ENCODE results near the gene CTSC.

The CTSC gene

DNA sequence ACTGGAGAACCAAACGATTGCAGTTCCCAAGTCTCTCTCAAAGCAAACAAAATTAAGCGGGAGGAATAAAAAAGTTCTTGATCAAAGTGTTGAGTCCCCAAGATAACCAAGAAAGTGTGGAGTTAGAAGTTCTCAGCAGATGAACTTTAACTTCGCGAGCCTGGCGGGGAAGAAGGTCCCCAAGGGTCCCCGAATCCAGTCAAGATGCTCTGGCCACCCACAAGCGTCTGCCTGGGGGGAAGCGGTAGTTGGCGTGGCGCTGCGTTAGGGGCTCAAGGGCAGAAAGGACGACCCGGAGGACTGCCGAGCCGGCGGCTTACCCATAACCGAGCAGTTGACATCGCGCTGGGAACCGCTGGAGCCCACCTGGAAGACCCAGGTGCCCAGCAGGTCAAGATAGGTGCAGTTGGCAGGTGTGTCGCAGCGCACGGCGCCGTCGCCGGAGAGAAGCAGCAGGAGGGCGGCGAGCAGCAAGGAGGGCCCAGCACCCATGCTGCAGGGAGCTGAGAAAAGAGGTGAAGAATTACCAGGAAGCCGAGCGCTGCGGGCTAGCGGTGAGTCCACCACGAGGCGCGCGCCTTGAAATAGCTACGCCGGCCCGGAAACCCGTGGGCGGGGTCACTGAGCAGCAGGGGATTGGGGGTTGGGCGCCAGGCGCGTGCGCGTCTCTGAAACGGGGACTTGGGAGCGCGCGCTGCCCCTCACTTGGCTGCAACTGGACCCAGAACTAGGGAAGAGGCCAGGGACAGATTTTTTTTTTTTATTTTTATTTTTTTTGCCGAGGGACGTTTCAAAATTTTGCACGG lies at the start of gene CTSC:
CTSC (minus strand) TSS at position 556 of the 806 bp plus-strand sequence; CDS start at position 492, 64 bp downstream.
- DNase-seq, result peak; percentile 92

DNA sequence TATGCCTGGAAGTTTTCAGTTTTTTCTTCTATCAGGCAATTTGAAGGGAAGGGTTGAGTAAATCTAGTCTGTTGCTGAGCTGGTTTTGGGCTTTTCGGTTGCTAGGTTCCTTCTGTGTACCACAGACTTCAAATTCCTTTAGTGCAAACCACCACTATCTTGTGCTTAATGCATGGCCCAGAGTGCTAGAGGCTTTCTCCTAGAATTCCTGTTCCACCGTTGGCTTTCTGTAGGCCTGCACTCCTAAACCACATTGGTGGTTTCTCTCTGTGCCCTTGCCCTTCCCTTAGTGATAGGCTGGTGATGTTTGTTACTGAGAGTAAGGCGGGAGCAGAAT lies 47.1 kb upstream of the CTSC start:
- no peak for DNase-seq

DNA sequence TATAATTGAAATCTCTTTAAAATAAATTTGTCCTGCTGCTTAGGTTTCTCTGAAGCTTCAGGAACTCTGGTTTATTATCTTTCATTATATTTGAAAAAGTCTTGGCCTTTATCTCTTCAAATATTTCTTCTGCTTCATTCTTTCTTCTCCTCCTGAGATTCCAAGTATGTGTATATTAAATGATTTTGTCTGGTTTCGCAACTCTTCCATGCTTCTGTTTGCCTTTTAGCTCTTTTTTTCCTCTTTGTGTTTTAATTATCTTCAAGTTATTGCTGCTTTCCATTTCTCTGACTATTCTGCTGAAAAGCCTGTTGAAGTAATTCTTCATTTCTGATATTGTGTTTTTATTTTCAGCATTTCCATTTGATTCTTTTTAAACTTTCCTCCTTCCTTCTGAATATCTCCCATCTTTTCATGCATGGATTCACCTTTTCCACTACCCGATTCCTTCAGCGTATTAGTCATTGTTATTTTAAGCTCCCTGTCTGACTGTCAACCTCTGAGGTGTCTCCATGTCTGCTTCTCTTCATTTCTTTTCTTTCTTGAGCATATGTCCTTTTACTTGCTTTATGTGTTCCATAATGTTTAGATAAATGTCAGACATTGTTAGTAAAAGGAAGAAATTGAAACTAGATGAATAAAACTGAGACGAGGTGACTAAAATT lies 46.6 kb upstream of the CTSC start:
- DNase-seq, result no peak

DNA sequence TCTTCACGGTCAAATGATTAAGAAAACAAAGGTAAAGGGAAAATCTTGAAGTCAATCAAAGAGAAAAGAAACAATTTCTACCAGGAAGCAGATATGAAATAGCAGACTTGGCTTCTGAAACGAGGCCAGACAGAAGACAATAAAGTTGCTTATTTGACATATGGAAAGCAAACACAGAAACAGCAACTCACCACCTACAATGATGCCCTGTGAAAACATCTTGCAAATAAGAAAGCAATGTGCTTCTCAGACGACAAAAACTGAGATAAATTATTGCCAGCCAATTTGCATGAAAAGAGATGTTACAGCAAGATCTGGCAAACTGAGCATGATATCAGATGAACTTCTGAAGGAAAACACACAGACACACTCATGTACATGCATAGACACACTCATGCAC lies 45.9 kb upstream of the CTSC start:
- DNase-seq, result no peak

DNA sequence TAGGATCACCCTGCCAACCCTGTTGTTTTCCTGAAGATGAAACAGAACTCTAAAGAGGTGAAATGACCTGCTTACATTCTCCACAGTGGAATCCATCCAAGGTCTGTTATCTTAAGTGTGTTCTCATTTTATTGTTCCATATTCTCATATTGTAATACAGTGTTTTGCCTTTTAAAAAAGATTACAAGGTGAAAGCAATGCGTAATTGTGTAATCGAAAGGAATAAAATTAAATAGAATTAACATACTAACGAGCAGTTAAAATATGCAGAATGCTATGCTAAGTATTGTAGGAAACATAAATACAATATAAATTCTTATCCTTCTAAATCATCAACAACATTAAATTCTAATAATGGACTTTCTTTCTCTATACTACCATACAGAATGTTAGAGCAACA lies 41.6 kb upstream of the CTSC start:
- DNase-seq, result no peak

DNA sequence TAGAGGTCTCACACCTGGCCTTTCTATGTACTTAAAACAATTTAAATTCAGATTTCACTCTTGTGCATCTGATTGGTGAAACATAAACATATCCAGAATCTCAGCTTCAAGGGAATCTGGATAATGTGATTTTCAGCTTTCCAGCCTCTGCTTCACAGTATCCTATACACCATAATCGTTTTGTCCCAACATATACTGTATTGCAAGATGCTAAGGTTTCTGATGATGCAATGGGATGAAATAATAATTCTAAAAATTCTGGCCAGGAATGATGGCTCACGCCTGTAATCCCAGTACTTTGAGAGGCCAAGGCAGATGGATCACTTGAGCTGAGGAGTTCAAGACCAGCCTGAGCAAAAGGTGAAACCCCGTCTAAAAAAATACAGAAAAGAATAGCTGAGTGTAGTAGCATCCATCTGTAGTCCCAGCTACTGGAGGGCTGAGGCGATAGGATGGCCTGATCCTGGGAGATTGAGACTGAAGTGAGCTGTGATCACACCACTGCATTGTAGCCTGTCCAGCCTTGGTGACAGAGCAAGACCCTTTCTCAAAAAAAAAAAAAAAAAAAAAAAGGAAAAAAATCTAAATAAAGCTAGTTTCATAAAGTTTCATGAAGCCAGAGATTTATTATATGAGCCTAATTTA lies 41.0 kb upstream of the CTSC start:
- no peak for DNase-seq

DNA sequence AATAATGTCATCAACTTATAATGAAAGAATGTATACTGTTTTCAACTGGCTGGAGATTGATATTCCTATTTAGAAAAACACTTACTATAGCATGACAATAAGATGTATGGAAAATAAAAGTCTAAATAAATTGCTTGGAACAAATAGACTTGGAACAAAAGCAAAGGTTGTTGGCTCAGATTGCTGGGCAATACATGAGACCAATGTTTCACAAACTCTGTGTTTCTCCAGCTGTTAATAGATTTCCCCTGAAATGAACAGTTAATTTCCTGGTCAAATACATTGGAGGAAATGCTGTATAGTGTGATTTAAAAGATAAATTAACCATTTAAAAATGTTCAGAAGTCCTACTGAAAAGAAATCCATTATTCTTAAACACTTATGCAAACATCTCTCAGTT lies 40.1 kb upstream of the CTSC start:
- no peak for DNase-seq

DNA sequence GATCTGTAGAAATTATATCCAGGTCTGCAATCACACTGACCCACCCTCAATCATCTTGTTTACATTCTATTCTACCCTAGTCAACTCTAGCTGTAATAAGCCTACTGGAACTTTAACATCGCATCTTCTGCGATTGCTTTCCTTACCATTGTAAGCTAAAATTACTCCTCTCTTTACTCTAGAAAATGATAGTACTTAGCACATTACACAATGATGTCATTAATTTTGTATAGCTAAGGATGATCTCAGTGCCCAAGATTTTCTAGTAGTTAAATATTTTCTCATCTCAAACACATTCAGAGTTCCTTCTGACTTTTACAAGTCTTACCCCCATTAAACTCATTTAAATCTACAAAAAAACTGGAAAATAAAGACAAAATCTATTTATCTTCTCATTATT lies 39.6 kb upstream of the CTSC start:
- DNase-seq, result no peak

DNA sequence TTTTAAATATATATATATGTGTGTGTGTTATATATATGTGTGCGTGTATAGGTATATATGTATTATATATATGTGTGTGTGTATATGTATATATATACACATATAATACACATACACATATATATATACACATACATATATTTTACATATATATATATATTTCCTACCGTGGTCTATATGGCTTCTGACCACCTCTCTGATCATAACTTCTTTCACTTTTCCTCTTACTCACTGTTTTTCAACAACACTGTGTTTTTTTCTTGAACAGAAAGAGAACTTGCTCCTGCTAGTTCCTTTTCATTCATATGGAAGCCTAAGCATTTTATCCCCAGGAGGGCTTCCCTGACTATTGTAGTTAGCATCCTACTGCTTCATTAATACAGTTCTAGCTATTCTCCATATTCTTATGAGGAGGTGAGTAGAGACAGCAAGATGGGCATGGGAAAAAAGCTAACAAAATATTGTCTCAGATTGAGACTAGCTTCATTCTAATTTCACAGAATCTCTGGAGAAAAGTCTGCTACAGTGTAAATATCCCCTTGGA lies 38.5 kb upstream of the CTSC start:
- no peak for DNase-seq

DNA sequence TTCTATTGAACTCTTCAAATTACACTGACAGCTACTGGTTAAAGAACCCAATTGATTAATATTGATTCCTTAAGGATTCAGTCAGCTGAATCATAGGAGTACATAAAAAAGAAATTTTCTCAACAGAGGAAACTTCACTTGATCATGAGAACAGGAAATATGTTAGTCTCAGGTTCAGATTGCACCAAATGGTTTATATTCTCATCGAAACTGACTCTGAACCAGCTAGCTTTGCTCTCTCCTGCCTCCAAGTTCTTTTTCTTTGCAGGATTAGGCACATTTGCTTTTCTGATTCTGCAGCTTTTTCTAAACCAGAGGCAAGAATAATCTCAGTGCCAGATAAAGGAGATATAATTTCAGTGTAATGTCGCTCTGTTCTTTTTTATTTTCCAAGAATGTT lies 33.2 kb upstream of the CTSC start:
- DNase-seq, result no peak

DNA sequence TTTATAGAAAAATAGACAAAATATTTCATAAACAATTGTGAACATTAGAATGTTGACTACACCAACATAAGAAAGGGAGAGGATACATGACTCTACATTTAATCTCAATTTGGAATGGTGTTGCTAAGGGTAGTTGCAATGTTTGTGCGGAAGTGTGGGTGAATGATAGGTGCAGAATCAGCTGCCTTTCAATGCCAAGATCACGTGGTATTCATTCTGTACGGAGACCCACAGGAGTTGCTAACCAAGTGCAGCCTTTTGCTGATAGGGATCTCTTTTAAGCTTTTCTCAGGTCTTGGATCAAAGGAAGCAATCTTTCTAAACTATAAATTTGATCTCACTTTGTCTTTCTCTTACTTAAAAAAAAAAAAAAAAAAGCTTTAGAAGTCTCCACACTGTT lies 29.8 kb upstream of the CTSC start:
- peak; percentile 47 for DNase-seq

DNA sequence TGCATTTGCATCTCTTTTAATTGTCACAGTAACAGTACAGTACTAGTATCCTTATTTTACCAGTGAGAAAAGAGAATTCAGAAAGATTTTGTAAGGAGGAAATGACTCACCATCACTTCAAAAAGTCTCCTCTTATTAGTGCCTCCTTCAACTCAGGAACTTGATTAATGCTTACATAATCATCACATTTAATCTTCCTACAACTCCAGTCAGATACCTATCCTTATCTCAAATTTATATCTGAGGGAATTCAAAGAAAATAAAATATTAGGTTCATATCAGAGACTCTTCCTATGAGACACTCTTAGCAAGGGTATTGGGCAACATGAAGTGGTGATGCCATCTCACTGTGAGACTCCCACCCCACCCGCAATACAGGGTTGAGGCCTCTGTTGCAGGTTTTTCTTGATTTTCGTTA lies 26.1 kb upstream of the CTSC start:
- DNase-seq, result no peak

DNA sequence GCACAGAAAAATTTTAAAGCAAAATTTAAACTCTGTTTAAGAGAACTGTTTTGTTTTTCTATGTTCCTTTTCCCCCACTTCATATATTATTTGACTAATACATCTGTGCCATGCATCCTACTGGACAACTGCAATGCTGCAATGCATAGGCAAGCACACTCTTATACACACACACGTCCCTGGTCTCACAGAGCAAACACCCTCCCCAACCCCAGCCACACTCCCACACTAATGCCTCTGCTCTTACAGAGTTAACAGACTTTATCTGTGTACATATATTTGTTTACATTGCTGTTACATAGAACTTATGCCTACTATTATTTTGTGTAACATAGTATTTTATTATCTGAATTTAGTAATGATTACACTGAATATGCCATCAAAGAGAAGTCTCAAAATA lies 25.5 kb upstream of the CTSC start:
- DNase-seq, result no peak

DNA sequence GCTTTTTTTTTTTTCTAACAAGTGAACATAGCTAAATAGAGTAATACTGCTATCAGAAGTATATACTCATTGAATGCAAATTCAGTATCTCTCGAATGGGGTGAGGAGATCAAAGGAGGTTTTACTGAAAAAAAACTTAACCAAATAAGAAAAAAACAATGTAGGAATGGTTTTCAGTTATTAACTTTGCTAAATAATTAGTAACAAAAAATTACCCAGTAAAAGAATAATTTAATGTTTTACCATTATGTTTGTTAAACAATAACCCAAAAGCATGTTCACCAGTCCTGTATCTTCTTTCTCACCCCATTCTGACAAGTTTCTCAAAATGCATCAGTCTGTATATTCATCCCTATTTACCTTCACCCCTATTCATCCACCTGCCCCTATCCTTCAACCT lies 22.6 kb upstream of the CTSC start:
- no peak for DNase-seq

DNA sequence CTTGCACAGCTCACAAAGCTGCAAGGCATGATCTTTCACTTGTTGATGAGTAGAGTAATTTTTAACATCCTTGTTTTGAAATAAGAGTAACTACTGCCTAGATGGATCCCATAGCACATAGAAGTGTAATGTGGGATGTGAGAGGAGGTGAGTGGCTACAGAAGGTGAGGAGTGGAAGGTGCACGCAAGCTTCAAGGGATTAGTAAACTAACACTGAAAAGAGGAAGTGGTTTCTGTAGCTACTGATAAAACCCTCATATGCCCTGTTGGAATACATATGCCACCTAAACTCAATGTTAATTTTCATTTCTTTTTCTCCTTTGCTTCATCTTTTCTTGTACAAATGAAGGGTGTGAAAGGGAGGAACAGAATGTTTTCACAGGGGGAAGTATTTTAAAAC lies 22.0 kb upstream of the CTSC start:
- peak; percentile 16 for DNase-seq

DNA sequence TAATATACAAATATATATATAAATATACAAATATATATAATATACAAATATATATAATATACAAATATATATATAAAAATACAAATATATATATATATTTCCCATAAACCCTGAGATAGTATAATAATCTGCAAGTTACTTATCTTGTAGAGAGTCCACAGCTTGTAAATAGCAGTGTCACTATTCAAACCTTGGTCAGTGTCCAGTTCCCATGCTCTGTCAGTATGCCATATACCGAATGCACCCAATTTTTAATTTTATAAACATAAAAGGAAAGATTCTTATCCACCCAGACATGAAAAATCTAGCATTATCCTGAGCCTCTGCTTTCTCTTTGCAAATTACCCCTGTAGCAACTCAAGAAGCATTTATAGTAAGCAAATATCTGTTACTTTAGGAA lies 21.6 kb upstream of the CTSC start:
- DNase-seq, result no peak

DNA sequence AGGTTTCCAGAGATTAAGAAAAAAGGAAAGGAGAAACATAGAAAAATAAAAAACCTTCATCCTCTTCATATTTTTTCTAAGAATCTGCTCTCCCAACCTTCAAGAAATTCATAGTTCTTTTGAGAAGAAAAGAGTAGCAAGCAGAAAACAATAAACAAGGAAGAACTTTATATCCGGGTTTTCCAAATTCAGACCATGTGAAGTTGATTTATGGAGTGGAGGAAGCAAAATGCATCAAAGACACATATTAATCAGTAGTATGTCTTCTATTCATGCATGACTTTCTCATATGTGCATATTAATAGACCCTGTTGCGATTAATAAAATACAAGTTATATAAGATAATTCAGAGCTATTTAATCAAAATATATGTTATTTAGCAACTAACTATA lies 20.5 kb upstream of the CTSC start:
- DNase-seq, result no peak

DNA sequence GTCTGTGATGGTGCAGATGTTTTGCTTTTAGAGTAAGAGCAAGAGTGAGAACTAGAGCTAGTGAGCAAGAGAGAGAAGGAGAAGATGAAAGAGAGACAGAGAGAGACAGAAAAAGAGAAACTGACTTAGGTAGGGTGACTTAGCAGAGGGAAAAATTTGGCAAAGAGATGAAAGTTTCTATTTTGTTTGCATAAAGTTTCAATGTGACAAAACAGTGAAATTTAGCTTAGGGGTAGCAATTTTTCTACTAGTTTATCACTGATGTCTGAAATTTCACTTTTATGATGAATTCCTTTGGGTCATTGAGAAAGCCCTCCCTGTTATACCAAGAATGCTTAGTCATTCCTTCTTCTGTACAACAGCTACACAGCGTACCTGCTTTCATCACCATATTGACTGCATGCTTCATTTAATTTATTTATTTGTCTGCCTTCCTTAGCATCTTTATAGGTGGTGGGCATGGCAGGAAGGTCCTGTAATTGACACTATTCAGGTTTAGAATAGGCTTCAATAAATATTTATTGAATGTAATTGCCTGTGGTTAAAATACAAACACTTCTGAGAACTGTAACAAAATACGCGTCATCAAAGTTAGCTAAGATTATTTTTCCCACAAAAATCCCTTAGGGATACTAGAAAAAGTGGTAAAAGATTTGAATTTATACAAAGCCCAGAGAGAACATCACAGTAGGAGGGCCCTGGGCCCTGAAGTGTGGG lies 19.9 kb upstream of the CTSC start:
- no peak for DNase-seq

DNA sequence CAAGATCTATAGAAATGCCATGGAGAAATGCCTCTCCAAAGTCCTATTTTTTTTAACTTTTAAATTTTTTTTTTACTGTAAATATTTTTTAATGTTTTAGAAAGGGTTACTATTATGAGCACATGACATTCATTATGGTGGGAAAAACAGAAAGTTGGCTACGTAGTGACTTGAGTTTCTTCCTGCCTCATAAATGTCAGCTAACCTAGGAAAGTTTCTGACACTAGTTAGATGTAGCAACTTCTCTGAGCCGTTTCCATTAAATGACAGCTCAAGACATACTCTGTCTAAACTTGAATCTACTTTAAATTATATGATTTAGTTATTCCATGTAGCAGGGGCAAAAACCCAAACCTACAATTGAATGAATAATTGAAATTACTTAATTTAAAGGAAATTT lies 18.4 kb upstream of the CTSC start:
- DNase-seq, result no peak

DNA sequence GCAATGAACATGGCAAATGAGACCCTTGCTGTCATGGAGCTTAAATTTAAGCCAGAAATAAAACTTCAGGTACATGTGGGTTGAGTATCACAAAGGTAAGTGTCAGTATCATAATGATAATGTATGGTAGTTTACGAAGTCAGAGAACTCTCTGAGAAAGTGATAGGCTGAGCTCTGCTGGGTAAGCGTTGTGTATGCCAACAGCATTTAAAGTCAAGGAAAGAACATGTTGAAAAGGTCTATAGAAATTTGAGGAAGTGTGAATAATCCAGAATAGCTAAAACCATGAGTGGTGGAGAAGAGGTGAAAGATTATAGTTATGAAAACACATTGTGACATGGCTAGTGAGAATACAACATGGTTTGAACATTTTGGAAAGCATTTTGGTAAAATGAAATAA lies 17.4 kb upstream of the CTSC start:
- DNase-seq, result no peak

DNA sequence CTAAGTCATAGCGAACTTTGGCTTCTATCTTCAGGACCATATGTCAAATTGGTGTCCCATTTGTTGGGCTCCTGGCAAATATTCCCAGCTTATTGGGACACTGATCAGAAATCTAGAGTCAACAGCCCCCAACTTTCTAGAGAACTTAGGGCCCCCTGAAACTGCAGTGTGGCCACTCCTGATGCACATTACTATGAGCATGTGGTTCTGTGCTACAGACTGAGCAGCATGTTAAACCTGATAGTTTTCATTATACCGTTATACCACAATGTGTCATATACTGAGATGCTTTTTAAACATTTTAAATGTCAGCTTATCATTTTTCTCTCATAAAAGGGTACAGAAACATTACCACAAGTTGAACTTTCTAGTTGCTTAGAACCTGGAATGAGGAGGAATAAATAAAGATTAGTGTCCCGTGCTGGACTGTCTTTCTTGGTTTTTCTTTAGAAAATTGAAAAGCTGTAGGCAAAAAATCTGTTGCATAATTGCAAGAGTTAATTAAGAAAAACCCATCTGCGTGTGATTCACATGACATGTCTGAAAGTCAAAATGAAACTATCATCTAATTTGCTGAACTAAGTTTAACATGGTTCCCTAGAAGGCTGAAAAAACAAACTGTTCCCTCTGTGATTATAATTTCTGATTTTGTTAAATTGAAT lies 16.4 kb upstream of the CTSC start:
- DNase-seq, result peak; percentile 34

DNA sequence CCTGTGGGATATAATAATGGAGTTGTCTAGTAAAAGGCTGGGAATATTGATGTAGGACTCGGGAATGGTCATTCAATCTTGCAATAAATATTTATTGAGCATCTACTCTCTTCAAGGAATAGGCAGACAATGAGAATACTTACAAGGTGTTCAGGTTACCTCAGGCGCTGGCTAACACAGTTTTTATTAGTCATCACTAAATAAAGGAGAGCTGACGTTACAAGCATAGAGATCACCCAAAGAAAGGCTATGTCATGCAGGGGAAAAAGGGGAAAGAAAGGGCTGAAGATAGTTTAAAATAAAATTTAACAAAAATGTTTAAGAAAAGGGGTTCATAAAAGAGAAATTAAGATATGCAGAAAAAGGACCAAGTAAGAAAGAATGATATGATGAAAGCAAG lies 15.8 kb upstream of the CTSC start:
- DNase-seq, result no peak

DNA sequence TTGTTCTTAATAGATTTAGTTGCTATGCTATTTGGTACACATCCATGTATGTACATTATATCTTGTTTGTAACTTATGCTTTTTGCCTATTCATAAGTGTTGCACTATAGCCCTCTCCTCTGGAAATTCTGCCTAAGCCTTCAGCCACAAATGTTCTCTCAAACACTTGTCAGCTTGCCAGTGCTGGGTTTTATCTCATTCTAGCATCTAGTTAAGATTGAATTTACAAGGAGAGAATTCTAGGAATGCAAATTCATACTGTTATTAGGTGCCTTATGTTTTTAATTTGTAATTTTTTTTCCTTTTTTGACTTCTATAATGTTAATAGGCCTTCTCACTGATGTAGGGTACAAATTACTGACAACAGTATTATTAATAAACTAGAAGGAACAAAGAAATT lies 14.6 kb upstream of the CTSC start:
- no peak for DNase-seq

Data from CD4-positive, alpha-beta T cell treated with Interleukin-17A for 1 hour (primary cell).